Measurements from ENCODE around the gene ERBIN. TPM values are rescaled to one million over a fixed set of nuclear protein-coding genes. Genes with fewer than 3 reads are reported as not detected.

Gene ERBIN
- total RNA-seq, 1 donor from 2014 or later: 88.5 TPM

- intact Hi-C loops (cut with micrococcal nuclease): loop anchor here (1.0 kb wide), 1 partner anchor 85 kb away; no protein-coding TSS in a partner anchor
- DNase-seq (no peak), ATAC-seq (ENCODE audit: low read depth) (peak; percentile 67)
- Mint-ChIP-seq H3K4me1 (peaks cover 49% of the 10 kb centered on the region), H3K4me3 (peak overlapping the region; percentile 26), H3K27me3 (no peaks in the 10 kb centered on the region), H3K27ac (peak overlapping the region; percentile 89), H3K36me3 (ENCODE audit: low read depth) (peaks cover 40% of the 10 kb centered on the region), H3K9me3 (no peaks in the 10 kb centered on the region)
- no peak for TF ChIP-seq CTCF (IDR thresholded peaks at IDR 0.05)
- CTCF ChIA-PET: no interaction called here
- POLR2A ChIA-PET: no interaction called here
These were observed 84.1 kb downstream of the ERBIN start for GRCh38 chr5:66010476-66010875.

GRCh38 chr5:66012271-66012670, 85.9 kb downstream of the ERBIN start:
- CTCF ChIA-PET: no interaction called here
- intact Hi-C loops (cut with micrococcal nuclease): no loop called here

GRCh38 chr5:66013397-66013796, 87.0 kb downstream of the ERBIN start:
- TF ChIP-seq CTCF (IDR thresholded peaks at IDR 0.05): no peak
- POLR2A ChIA-PET: no interaction called here
- Mint-ChIP-seq H3K36me3 (ENCODE audit: low read depth) (peaks cover 47% of the 10 kb centered on the region), H3K4me1 (peaks cover 51% of the 10 kb centered on the region), H3K27ac (no peak overlapping the region), H3K4me3 (no peak overlapping the region), H3K9me3 (no peaks in the 10 kb centered on the region), H3K27me3 (no peaks in the 10 kb centered on the region)
- CTCF ChIA-PET: no interaction called here
- intact Hi-C loops (cut with micrococcal nuclease): no loop called here
- DNase-seq: no peak
- ATAC-seq (ENCODE audit: low read depth): no peak

More at GRCh38 chr5:66012271-66012670, 85.9 kb downstream of the ERBIN start:
- TF ChIP-seq CTCF (IDR thresholded peaks at IDR 0.05): no peak
- Mint-ChIP-seq H3K27ac (peak overlapping the region; percentile 18), H3K36me3 (ENCODE audit: low read depth) (peaks cover 45% of the 10 kb centered on the region), H3K27me3 (no peaks in the 10 kb centered on the region), H3K4me3 (no peak overlapping the region), H3K4me1 (peaks cover 47% of the 10 kb centered on the region), H3K9me3 (no peaks in the 10 kb centered on the region)
- POLR2A ChIA-PET: interaction anchor here (0.9 kb wide), 1 partner anchor 53 kb away, joined by 3 read pairs; no protein-coding TSS in a partner anchor
- DNase-seq (no peak), ATAC-seq (ENCODE audit: low read depth) (no peak)

- H3K36me3 Mint-ChIP-seq (ENCODE audit: low read depth): peaks cover 50% of the 10 kb centered on the region
- intact Hi-C loops (cut with micrococcal nuclease): no loop called here
- no peaks in the 10 kb centered on the region for H3K27me3 Mint-ChIP-seq
- no peak for TF ChIP-seq CTCF (IDR thresholded peaks at IDR 0.05)
- CTCF ChIA-PET: no interaction called here
- DNase-seq (no peak), ATAC-seq (ENCODE audit: low read depth) (no peak)
- H3K4me1 Mint-ChIP-seq: peaks cover 46% of the 10 kb centered on the region
- no peaks in the 10 kb centered on the region for H3K9me3 Mint-ChIP-seq
- POLR2A ChIA-PET: no interaction called here
- H3K27ac Mint-ChIP-seq: no peak overlapping the region
- H3K4me3 Mint-ChIP-seq: no peak overlapping the region
These were observed 87.5 kb downstream of the ERBIN start for GRCh38 chr5:66013906-66014305.

GRCh38 chr5:66015196-66015960, 89.0 kb downstream of the ERBIN start:
- POLR2A ChIA-PET: no interaction called here
- peaks cover 52% of the 10 kb centered on the region for H3K36me3 Mint-ChIP-seq (ENCODE audit: low read depth)
- CTCF ChIA-PET: no interaction called here
- TF ChIP-seq CTCF (IDR thresholded peaks at IDR 0.05): no peak
- no peak overlapping the region for H3K27ac Mint-ChIP-seq
- intact Hi-C loops (cut with micrococcal nuclease): no loop called here
- peaks cover 33% of the 10 kb centered on the region for H3K4me1 Mint-ChIP-seq
- DNase-seq (no peak), ATAC-seq (ENCODE audit: low read depth) (no peak)
- H3K9me3 Mint-ChIP-seq: no peaks in the 10 kb centered on the region
- no peak overlapping the region for H3K4me3 Mint-ChIP-seq
- H3K27me3 Mint-ChIP-seq: no peaks in the 10 kb centered on the region

All from activated B cell treated with CpG ODN at 0.5 μM for 24 hours (primary cell).